GM23248 (cell line): ENCODE measurements around the gene SLC22A13.

Source experiments
- EZH2 ChIP-seq: fragments of 200-600 bp; sonication (generic); IDR thresholded peaks from 2 replicates; pipeline ENCODE4 v1.6.1; 2018; ENCODE audit warnings: antibody characterized with exemption, mild to moderate bottlenecking; ENCODE audit not compliant: insufficient read depth, poor library complexity, severe bottlenecking
- EZH2phosphoT487 ChIP-seq: fragments of 200-600 bp; sonication (generic); IDR thresholded peaks from 2 replicates; pipeline ENCODE4 v1.6.1; 2018; ENCODE audit warnings: antibody characterized with exemption, moderate library complexity, mild to moderate bottlenecking, low read depth; ENCODE audit not compliant: insufficient read depth

DNA sequence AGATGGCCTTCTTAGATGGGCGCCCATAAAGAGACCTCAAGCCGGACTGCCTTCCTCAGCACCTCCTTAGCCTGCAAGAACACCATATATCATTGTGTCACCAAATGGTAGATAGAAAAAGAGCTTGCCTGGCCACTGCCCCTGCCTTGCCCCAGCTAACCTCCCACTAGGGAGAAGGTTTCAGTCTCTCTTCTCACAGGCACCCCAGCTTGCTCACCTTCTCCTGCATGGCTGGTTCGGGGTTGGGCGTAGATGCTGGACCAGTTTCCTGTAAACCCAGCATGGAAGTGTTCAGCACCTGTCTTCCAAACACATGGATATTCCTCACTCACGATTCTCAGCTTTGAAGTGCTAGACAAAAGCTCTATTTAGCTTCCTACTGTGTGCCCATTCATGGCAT, 13.2 kb downstream of the SLC22A13 start:
- TF ChIP-seq EZH2 (no peak), EZH2phosphoT487 (no peak)
